Measurements from ENCODE around the gene HRH2.

The HRH2 gene

DNA sequence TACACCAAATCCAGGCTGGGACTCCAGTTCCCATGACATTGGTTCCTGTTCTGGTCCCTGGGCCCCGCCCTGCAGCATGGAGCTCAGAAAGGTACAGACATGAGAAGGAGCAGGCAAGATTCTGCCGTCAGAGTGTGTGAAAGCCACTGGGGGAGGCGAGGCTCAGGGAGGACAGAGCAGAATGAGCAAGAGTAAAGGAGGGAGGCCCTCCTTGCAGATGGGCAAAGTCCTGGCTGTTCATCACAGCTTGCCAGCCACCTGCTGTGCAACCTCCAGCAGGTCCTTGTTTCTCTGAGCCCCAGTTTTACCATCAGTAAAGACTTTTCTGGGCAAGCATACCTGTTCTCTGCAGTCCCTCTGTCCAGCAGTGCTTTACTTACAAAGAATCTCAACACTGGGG, 73.3 kb downstream of the HRH2 start:
- no peaks in the 10 kb centered on the region for H3F3A ChIP-seq (ENCODE audit: insufficient read depth, low read length)
- no peaks in the 10 kb centered on the region for H3K79me2 ChIP-seq (ENCODE audit: insufficient read depth, low read length)
- H3K4me1 ChIP-seq (ENCODE audit: insufficient read depth, low read length, severe bottlenecking), result no peaks in the 10 kb centered on the region
- no peaks in the 10 kb centered on the region for H4K20me1 ChIP-seq (ENCODE audit: insufficient read depth, low read length)
- H3K4me2 ChIP-seq (ENCODE audit: low read length), result no peak overlapping the region
- no peaks in the 10 kb centered on the region for H3K9me2 ChIP-seq (ENCODE audit: low read depth, low read length)
- no peak overlapping the region for H3K4me3 ChIP-seq (ENCODE audit: low read depth, low read length, poor library complexity, severe bottlenecking)
- no peaks in the 10 kb centered on the region for H3K27me3 ChIP-seq (ENCODE audit: insufficient read depth, low read length)
- TF ChIP-seq, protein P1, sequence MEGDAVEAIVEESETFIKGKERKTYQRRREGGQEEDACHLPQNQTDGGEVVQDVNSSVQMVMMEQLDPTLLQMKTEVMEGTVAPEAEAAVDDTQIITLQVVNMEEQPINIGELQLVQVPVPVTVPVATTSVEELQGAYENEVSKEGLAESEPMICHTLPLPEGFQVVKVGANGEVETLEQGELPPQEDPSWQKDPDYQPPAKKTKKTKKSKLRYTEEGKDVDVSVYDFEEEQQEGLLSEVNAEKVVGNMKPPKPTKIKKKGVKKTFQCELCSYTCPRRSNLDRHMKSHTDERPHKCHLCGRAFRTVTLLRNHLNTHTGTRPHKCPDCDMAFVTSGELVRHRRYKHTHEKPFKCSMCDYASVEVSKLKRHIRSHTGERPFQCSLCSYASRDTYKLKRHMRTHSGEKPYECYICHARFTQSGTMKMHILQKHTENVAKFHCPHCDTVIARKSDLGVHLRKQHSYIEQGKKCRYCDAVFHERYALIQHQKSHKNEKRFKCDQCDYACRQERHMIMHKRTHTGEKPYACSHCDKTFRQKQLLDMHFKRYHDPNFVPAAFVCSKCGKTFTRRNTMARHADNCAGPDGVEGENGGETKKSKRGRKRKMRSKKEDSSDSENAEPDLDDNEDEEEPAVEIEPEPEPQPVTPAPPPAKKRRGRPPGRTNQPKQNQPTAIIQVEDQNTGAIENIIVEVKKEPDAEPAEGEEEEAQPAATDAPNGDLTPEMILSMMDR (IDR thresholded peaks at IDR 0.05; ENCODE audit: low read length), result no peak
- no peak for TF ChIP-seq EZH2 (IDR thresholded peaks at IDR 0.05; ENCODE audit: borderline replicate concordance, low read length)
- H3K9ac ChIP-seq (ENCODE audit: low read length), result no peak overlapping the region
- H3K27ac ChIP-seq (ENCODE audit: low read depth, low read length, poor library complexity, severe bottlenecking), result no peak overlapping the region
- no peaks in the 10 kb centered on the region for H3K9me3 ChIP-seq (ENCODE audit: low read length)
- no peaks in the 10 kb centered on the region for H3K36me3 ChIP-seq (ENCODE audit: insufficient read depth, low read length)
- H2AFZ ChIP-seq (ENCODE audit: low read length), result no peak overlapping the region

DNA sequence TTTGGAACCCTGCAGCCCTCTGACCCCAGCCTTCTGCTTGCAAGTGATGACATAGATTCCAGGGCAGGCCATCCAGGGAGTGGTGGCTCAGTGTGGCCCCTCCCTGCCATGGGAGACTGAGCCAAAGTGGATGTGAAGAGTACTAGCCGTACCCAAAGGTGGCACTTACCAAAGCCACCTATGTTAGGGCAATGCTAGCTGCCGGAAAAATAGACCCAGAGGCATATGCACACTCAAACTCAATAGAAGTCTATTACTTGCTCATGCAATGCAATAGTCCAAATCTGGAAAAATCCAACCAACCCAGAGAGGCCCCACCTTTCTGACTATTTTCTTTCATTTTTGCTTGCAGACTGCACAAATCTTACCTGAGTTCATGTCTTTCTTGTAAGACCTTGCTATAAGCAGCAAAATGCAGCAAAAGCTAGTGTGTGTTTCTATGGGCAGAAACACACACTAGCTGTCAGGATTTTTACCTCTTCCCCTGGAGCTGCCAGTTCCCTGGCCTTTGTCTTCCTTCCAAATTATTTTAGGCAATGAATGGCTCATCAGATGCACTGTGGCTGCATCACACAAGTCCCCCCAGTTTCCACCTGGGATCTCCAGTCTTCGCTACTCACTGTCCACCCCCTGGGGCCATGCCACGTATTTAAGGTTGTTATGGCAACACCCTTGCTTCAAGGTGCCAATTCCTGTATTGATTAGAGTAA, 74.0 kb downstream of the HRH2 start:
- Histone ChIP-seq H3K36me3 (ENCODE audit: insufficient read depth, low read length) (no peaks in the 10 kb centered on the region), H3F3A (ENCODE audit: insufficient read depth, low read length) (no peaks in the 10 kb centered on the region), H3K27me3 (ENCODE audit: insufficient read depth, low read length) (no peaks in the 10 kb centered on the region), H3K9me3 (ENCODE audit: low read length) (no peaks in the 10 kb centered on the region), H3K4me1 (ENCODE audit: insufficient read depth, low read length, severe bottlenecking) (no peaks in the 10 kb centered on the region), H3K4me2 (ENCODE audit: low read length) (no peak overlapping the region), H3K9me2 (ENCODE audit: low read depth, low read length) (no peaks in the 10 kb centered on the region), H3K27ac (ENCODE audit: low read depth, low read length, poor library complexity, severe bottlenecking) (no peak overlapping the region), H2AFZ (ENCODE audit: low read length) (no peak overlapping the region), H3K4me3 (ENCODE audit: low read depth, low read length, poor library complexity, severe bottlenecking) (no peak overlapping the region), H4K20me1 (ENCODE audit: insufficient read depth, low read length) (no peaks in the 10 kb centered on the region), H3K9ac (ENCODE audit: low read length) (no peak overlapping the region), H3K79me2 (ENCODE audit: insufficient read depth, low read length) (no peaks in the 10 kb centered on the region)
- no peak for TF ChIP-seq EZH2 (IDR thresholded peaks at IDR 0.05; ENCODE audit: borderline replicate concordance, low read length)
- TF ChIP-seq, protein P1 (IDR thresholded peaks at IDR 0.05; ENCODE audit: low read length), result no peak

DNA sequence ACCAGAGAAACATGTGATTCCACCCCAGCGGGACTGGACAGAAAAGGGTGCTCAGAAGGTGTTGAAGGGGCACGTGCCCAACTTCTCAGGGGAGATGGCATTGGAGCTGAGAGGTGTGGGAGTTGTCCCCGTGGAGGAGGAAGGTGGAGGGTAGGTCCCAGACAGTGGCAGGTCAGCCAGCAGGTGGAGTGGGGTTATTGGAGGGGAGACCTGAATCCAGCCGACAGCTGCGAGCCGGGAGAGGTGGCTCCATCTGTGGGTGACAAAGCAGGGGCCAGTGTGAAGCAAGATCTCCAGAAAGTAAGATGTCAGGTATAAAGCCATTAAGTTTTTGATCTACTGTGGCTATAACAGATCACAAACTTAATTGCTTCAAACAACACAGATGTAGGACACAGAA, 75.1 kb downstream of the HRH2 start:
- no peaks in the 10 kb centered on the region for H3K79me2 ChIP-seq (ENCODE audit: insufficient read depth, low read length)
- no peaks in the 10 kb centered on the region for H3K27me3 ChIP-seq (ENCODE audit: insufficient read depth, low read length)
- H2AFZ ChIP-seq (ENCODE audit: low read length), result no peak overlapping the region
- H3K36me3 ChIP-seq (ENCODE audit: insufficient read depth, low read length), result no peaks in the 10 kb centered on the region
- no peak overlapping the region for H3K4me2 ChIP-seq (ENCODE audit: low read length)
- no peak overlapping the region for H3K27ac ChIP-seq (ENCODE audit: low read depth, low read length, poor library complexity, severe bottlenecking)
- TF ChIP-seq, protein P1 (IDR thresholded peaks at IDR 0.05; ENCODE audit: low read length), result no peak
- TF ChIP-seq EZH2 (IDR thresholded peaks at IDR 0.05; ENCODE audit: borderline replicate concordance, low read length), result no peak
- H3K4me3 ChIP-seq (ENCODE audit: low read depth, low read length, poor library complexity, severe bottlenecking), result no peak overlapping the region
- no peaks in the 10 kb centered on the region for H3K4me1 ChIP-seq (ENCODE audit: insufficient read depth, low read length, severe bottlenecking)
- H3K9me3 ChIP-seq (ENCODE audit: low read length), result no peaks in the 10 kb centered on the region
- no peaks in the 10 kb centered on the region for H3F3A ChIP-seq (ENCODE audit: insufficient read depth, low read length)
- no peak overlapping the region for H3K9ac ChIP-seq (ENCODE audit: low read length)
- no peaks in the 10 kb centered on the region for H3K9me2 ChIP-seq (ENCODE audit: low read depth, low read length)
- H4K20me1 ChIP-seq (ENCODE audit: insufficient read depth, low read length), result no peaks in the 10 kb centered on the region

All from OCI-LY1 (cell line).